Upper lobe of right lung (tissue), 1 donor: Measurements from ENCODE around the gene SMCO1. TPM values are rescaled to one million over a fixed set of nuclear protein-coding genes. Genes with fewer than 3 reads are reported as not detected.

Experiments
- total RNA-seq: library from RNA; stranded (reverse); fragmentation: NEBNext Ultra II Directional; extraction: Animal tissue kit (Norgen Biotek cat#: 25700); gene quantifications from one replicate; pipeline ENCODE4 v1.2.1, GENCODE V29; 2021
- donor health status: DM: no; HTN: yes; CAD: no; lungs with severe emphysema.

SMCO1 gene
- total RNA-seq, 1 donor from 2014 or later: not detected

Other genes with a start within 250 kb of the SMCO1 start
- 58.4 TPM for gene PCYT1A, start 227.6 kb downstream of the SMCO1 start, total RNA-seq
- 2.6 TPM for gene DYNLT2B, start 197.1 kb downstream of the SMCO1 start, total RNA-seq
- gene TM4SF19, start 177.0 kb downstream of the SMCO1 start, total RNA-seq: 22.4 TPM
- gene UBXN7, start 82.9 kb downstream of the SMCO1 start, total RNA-seq: 54.0 TPM
- gene RNF168, start 11.6 kb downstream of the SMCO1 start, total RNA-seq: 21.1 TPM
- gene WDR53, start 53.2 kb upstream of the SMCO1 start, total RNA-seq: 13.8 TPM
- gene FBXO45, start 53.3 kb upstream of the SMCO1 start, total RNA-seq: 8.2 TPM
- 19.5 TPM for gene NRROS, start 124.3 kb upstream of the SMCO1 start, total RNA-seq
- 1.6 TPM for gene CEP19, start 196.9 kb upstream of the SMCO1 start, total RNA-seq
- gene PIGX, start 197.0 kb upstream of the SMCO1 start, total RNA-seq: 17.4 TPM
- gene PAK2, start 224.5 kb upstream of the SMCO1 start, total RNA-seq: 77.8 TPM